MM.1S (cell line): Measurements from ENCODE around the gene AUTS2.

Experiments
- DNase-seq: peaks from one replicate; pipeline ENCODE4 v3.0.0-alpha.2; 2015
- H2AFZ ChIP-seq: fragments of 300-600 bp; sonication (generic); 2 replicates; pipeline ENCODE4 v1.6.0; 2016; ENCODE audit warnings: antibody characterized with exemption, low read length
- H3F3A ChIP-seq: fragments of 300-600 bp; sonication (generic); 2 replicates; pipeline ENCODE4 v1.6.1; 2016; ENCODE audit warnings: mild to moderate bottlenecking, antibody characterized with exemption, low read length, moderate library complexity, mixed read lengths; ENCODE audit not compliant: insufficient read depth
- H3K27ac ChIP-seq: fragments of 300-600 bp; sonication (generic); 2 replicates; pipeline ENCODE4 v1.5.1; 2016; ENCODE audit warnings: mild to moderate bottlenecking, low read length
- H3K27me3 ChIP-seq: fragments of 300-600 bp; sonication (generic); replicated peaks from 2 replicates; pipeline ENCODE4 v1.6.0; 2016; ENCODE audit warnings: low read length; ENCODE audit not compliant: insufficient read depth
- H3K36me3 ChIP-seq: fragments of 300-600 bp; sonication (generic); replicated peaks from 2 replicates; pipeline ENCODE4 v1.6.1; 2016; ENCODE audit warnings: mild to moderate bottlenecking, low read length, mixed read lengths; ENCODE audit not compliant: insufficient read depth
- H3K4me1 ChIP-seq: fragments of 300-600 bp; sonication (generic); 2 replicates; pipeline ENCODE4 v1.6.1; 2016; ENCODE audit warnings: low read length, mixed read lengths
- H3K4me2 ChIP-seq: fragments of 300-600 bp; sonication (generic); 2 replicates; pipeline ENCODE4 v1.6.0; 2016; ENCODE audit warnings: low read depth, low read length
- H3K4me3 ChIP-seq: fragments of 300-600 bp; sonication (generic); 2 replicates; pipeline ENCODE4 v1.5.1; 2016; ENCODE audit warnings: low read length, mixed read lengths
- H3K79me2 ChIP-seq: fragments of 300-600 bp; sonication (generic); 2 replicates; pipeline ENCODE4 v1.6.1; 2016; ENCODE audit warnings: mixed run types, low read length, mixed read lengths
- H3K9ac ChIP-seq: fragments of 300-600 bp; sonication (generic); 2 replicates; pipeline ENCODE4 v1.6.1; 2016; ENCODE audit warnings: low read length, mixed read lengths
- H3K9me2 ChIP-seq: fragments of 300-600 bp; sonication (generic); replicated peaks from 2 replicates; pipeline ENCODE4 v1.6.1; 2016; ENCODE audit warnings: mild to moderate bottlenecking, low read length, mixed read lengths; ENCODE audit not compliant: insufficient read depth
- H3K9me3 ChIP-seq: fragments of 300-600 bp; sonication (generic); replicated peaks from 2 replicates; pipeline ENCODE4 v1.6.1; 2016; ENCODE audit warnings: mild to moderate bottlenecking, low read length, mixed read lengths; ENCODE audit not compliant: insufficient read depth
- H4K20me1 ChIP-seq: fragments of 300-600 bp; sonication (generic); 2 replicates; pipeline ENCODE4 v1.6.1; 2016; ENCODE audit warnings: mild to moderate bottlenecking, low read length, moderate library complexity, mixed read lengths; ENCODE audit not compliant: insufficient read depth
- EZH2 ChIP-seq: fragments of 300-600 bp; sonication (generic); optimal IDR thresholded peaks from 2 replicates; pipeline ENCODE3; 2017; ENCODE audit warnings: low read depth, mild to moderate bottlenecking, antibody characterized with exemption, low read length, mixed read lengths
- EZH2phosphoT487 ChIP-seq: fragments of 300-600 bp; sonication (generic); IDR thresholded peaks from 2 replicates; pipeline ENCODE4 v1.6.1; 2018; ENCODE audit warnings: antibody characterized with exemption, low read length
- TF ChIP-seq, protein P1 (sequence below): fragments of 300-600 bp; sonication (generic); IDR thresholded peaks from 2 replicates; pipeline ENCODE4 v1.5.1; 2016; ENCODE audit warnings: antibody characterized with exemption, low read length, mixed read lengths

AUTS2 gene

DNA sequence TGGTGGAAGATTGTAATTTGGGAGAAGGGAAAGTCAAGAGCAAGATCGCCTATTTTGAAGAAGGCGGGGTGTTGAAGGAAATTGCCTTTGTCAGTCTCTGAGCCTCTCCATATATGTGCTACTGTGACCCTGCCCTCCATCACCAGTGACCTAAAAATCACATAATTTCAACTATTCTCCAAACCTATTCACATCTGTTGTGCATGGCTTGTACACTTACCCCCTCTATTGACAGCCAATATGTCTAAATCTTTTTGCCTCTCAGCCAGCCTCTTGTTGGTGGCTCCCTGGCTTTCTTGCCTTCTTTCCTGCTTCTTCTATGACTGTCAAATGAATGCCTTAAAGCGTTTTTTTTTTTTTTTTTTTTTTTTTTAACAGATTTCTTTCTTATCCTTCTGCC is 295.6 kb downstream of the AUTS2 start:
- no peaks in the 10 kb centered on the region for H3K36me3 ChIP-seq
- H2AFZ ChIP-seq: no peak overlapping the region
- H3K27me3 ChIP-seq: no peaks in the 10 kb centered on the region
- H4K20me1 ChIP-seq: no peaks in the 10 kb centered on the region
- TF ChIP-seq EZH2phosphoT487: no peak
- TF ChIP-seq, protein P1, sequence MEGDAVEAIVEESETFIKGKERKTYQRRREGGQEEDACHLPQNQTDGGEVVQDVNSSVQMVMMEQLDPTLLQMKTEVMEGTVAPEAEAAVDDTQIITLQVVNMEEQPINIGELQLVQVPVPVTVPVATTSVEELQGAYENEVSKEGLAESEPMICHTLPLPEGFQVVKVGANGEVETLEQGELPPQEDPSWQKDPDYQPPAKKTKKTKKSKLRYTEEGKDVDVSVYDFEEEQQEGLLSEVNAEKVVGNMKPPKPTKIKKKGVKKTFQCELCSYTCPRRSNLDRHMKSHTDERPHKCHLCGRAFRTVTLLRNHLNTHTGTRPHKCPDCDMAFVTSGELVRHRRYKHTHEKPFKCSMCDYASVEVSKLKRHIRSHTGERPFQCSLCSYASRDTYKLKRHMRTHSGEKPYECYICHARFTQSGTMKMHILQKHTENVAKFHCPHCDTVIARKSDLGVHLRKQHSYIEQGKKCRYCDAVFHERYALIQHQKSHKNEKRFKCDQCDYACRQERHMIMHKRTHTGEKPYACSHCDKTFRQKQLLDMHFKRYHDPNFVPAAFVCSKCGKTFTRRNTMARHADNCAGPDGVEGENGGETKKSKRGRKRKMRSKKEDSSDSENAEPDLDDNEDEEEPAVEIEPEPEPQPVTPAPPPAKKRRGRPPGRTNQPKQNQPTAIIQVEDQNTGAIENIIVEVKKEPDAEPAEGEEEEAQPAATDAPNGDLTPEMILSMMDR: peak; percentile 14; the same call in 1 of the 2 replicates
- DNase-seq: no peak
- H3F3A ChIP-seq: no peaks in the 10 kb centered on the region
- no peaks in the 10 kb centered on the region for H3K79me2 ChIP-seq
- no peaks in the 10 kb centered on the region for H3K9me3 ChIP-seq
- H3K4me3 ChIP-seq: no peak overlapping the region
- H3K9me2 ChIP-seq: no peaks in the 10 kb centered on the region
- H3K27ac ChIP-seq: no peak overlapping the region
- no peak overlapping the region for H3K9ac ChIP-seq
- H3K4me1 ChIP-seq: no peaks in the 10 kb centered on the region
- H3K4me2 ChIP-seq: no peak overlapping the region

DNA sequence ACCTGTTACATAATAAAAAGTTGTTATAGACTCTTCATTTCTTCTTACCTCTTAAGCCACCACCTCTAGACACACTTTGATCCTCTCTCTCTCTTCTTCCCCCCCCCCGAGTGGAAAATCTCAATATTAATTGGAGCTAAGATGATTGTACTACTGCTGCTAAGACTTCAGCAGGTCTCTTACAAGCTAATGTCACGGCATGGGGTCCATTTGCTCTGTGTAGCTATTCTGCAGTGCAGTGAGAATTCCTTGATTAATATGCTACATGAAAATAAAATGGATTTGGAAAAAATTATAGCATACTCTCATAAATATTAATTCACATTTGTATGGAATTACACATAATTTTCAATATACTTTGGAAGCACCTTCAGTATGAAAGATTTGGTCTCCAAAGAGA is 297.2 kb downstream of the AUTS2 start:
- no peaks in the 10 kb centered on the region for H3K9me2 ChIP-seq
- no peak for DNase-seq
- H2AFZ ChIP-seq: no peak overlapping the region
- no peak overlapping the region for H3K4me2 ChIP-seq
- no peaks in the 10 kb centered on the region for H3F3A ChIP-seq
- no peaks in the 10 kb centered on the region for H3K79me2 ChIP-seq
- H3K4me1 ChIP-seq: no peaks in the 10 kb centered on the region
- no peak for TF ChIP-seq EZH2phosphoT487
- TF ChIP-seq, protein P1: no peak
- H3K9me3 ChIP-seq: no peaks in the 10 kb centered on the region
- no peaks in the 10 kb centered on the region for H4K20me1 ChIP-seq
- H3K27me3 ChIP-seq: no peaks in the 10 kb centered on the region
- H3K9ac ChIP-seq: no peak overlapping the region
- H3K4me3 ChIP-seq: no peak overlapping the region
- H3K27ac ChIP-seq: no peak overlapping the region
- no peaks in the 10 kb centered on the region for H3K36me3 ChIP-seq

DNA sequence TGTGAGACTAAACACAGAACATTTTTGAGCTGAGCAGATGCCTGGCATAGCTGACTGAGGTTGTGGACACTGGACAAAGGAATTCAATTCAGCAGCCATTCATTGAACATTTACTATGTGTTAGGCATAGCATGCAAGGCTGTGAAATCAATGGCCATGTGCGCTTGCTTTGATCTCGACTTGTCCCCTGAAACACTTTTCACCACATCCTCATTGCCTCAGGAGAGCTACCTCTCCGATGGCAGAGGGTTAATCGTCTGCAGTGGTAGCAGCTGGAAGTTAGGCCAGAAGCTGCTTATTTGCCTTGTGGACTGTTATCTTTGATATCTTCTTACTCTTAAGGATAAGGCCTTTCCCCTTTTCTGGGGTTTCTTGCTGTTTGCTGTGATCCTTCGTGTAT is 297.8 kb downstream of the AUTS2 start:
- Histone ChIP-seq H3K4me2 (no peak overlapping the region), H3K4me3 (no peak overlapping the region), H3K79me2 (no peaks in the 10 kb centered on the region), H3K36me3 (no peaks in the 10 kb centered on the region), H3K9me2 (no peaks in the 10 kb centered on the region), H3K27me3 (no peaks in the 10 kb centered on the region), H3F3A (no peaks in the 10 kb centered on the region), H3K4me1 (no peaks in the 10 kb centered on the region), H2AFZ (no peak overlapping the region), H4K20me1 (no peaks in the 10 kb centered on the region), H3K9me3 (no peaks in the 10 kb centered on the region), H3K27ac (no peak overlapping the region), H3K9ac (no peak overlapping the region)
- no peak for TF ChIP-seq EZH2
- TF ChIP-seq EZH2phosphoT487: no peak
- TF ChIP-seq, protein P1: no peak
- DNase-seq: no peak
